Left ventricle myocardium inferior (tissue), 1 donor: ENCODE measurements around the gene DENND4A. TPM values are rescaled to one million over a fixed set of nuclear protein-coding genes. Genes with fewer than 3 reads are reported as not detected.

ENCODE experiments used
- DNase-seq: peaks from one replicate; pipeline ENCODE4 v3.0.0-alpha.2; 2020
- H3K27ac ChIP-seq: fragments of 200-600 bp; replicated peaks from 2 replicates; pipeline ENCODE4 v1.8.0; 2021
- H3K27me3 ChIP-seq: fragments of 200-600 bp; 2 replicates; pipeline ENCODE4 v1.8.0; 2021; ENCODE audit warnings: low read depth
- H3K36me3 ChIP-seq: fragments of 200-600 bp; 2 replicates; pipeline ENCODE4 v1.8.0; 2021
- H3K4me1 ChIP-seq: fragments of 200-600 bp; 2 replicates; pipeline ENCODE4 v1.8.0; 2021
- H3K4me3 ChIP-seq: fragments of 200-600 bp; 2 replicates; pipeline ENCODE4 v1.8.0; 2021; ENCODE audit warnings: mild to moderate bottlenecking, moderate library complexity
- H3K9me3 ChIP-seq: fragments of 200-600 bp; replicated peaks from 2 replicates; pipeline ENCODE4 v1.8.0; 2021
- CTCF ChIP-seq: fragments of 200-600 bp; IDR thresholded peaks from 2 replicates; pipeline ENCODE4 v1.8.0; 2021; ENCODE audit warnings: antibody characterized with exemption, mild to moderate bottlenecking, borderline replicate concordance
- intact Hi-C: fragments of 100-400 bp; cut with micrococcal nuclease; formaldehyde crosslinking; loops from one replicate; pipeline ENCODE4 v1.11.0; 2022
- total RNA-seq: library from RNA; stranded (reverse); fragmentation: NEBNext Ultra II Directional; extraction: Animal tissue kit (Norgen Biotek cat#: 25700); gene quantifications from one replicate; pipeline ENCODE4 v1.2.1, GENCODE V29; 2021
- donor health status: DM: no; HTN: yes; CAD: no; lungs with severe emphysema.

The DENND4A gene
- total RNA-seq, 1 donor from 2014 or later: 13.5 TPM

DNA sequence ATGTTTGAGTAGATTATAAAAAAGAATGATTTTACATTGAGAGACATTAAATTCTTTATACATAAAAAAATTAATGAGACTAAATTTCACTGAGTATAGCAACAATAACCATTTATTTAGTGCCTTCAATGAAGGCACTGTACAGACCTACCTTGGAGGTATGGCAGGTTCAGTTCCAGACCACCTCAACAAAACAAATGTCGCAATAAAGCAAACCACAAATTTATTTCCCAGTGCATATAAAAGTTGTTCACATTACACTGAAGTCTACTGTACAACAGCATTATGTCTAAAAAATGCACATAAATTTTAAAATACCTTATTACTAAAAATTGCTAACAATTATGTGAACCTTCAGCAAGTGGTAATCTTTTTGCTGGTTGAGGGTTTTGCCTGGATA lies 111.5 kb downstream of the DENND4A start:
- Histone ChIP-seq H3K27me3 (no peaks in the 10 kb centered on the region), H3K36me3 (peaks cover 5% of the 10 kb centered on the region), H3K27ac (no peak overlapping the region), H3K4me1 (no peaks in the 10 kb centered on the region), H3K9me3 (no peaks in the 10 kb centered on the region), H3K4me3 (no peak overlapping the region)
- intact Hi-C loops: no loop called here
- TF ChIP-seq CTCF: no peak
- no peak for DNase-seq

DNA sequence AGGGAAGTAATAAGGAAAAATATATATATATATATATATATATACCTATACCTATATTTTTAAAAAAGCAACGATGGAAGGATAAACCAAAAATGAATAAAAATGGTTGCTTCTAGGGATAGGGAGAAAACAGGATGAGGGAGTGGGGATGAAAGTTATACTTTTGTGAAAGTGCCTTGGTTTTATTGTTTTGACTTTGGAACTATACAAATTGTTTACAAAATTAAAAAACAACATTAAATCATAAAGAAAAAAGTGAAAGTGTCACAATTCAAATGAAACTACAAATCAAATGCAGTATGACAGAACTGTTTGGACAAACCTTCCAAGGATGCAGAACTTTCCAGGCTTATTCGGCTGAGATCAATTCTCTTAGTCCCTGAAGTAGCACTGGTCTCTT lies 116.0 kb downstream of the DENND4A start:
- no peaks in the 10 kb centered on the region for H3K4me1 ChIP-seq
- no peak for TF ChIP-seq CTCF
- no peak for DNase-seq
- peaks cover 39% of the 10 kb centered on the region for H3K36me3 ChIP-seq
- no peak overlapping the region for H3K27ac ChIP-seq
- no peaks in the 10 kb centered on the region for H3K27me3 ChIP-seq
- no peaks in the 10 kb centered on the region for H3K9me3 ChIP-seq
- H3K4me3 ChIP-seq: no peak overlapping the region
- intact Hi-C loops: no loop called here

GRCh38 chr15:65675551-65675950 lies 116.5 kb downstream of the DENND4A start:
- H3K27ac ChIP-seq: no peak overlapping the region
- peaks cover 45% of the 10 kb centered on the region for H3K36me3 ChIP-seq
- no peak for TF ChIP-seq CTCF
- no peaks in the 10 kb centered on the region for H3K27me3 ChIP-seq
- no peak for DNase-seq
- H3K4me3 ChIP-seq: no peak overlapping the region
- no peaks in the 10 kb centered on the region for H3K4me1 ChIP-seq
- intact Hi-C loops: no loop called here
- no peaks in the 10 kb centered on the region for H3K9me3 ChIP-seq

DNA sequence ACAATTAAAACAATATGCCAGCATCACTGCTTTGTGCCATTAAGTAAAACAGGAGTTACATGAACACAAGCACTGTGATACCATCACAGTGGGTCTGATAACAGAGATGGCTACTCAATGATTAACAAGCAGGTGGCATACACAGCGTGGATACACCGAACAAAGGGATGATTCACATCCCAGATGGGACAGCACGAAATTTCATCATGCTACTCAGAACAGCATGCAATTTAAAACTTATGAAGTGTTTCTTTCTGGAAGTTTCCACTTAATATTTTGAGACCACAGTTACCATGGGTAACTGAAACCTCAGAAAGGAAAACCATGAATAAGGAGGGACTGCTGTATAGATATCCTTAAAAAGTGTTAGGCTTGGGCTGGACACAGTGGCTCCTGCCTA lies 125.8 kb downstream of the DENND4A start:
- H3K27ac ChIP-seq: no peak overlapping the region
- no peak for TF ChIP-seq CTCF
- no peaks in the 10 kb centered on the region for H3K27me3 ChIP-seq
- no peak for DNase-seq
- H3K4me3 ChIP-seq: no peak overlapping the region
- peaks cover 95% of the 10 kb centered on the region for H3K36me3 ChIP-seq
- H3K4me1 ChIP-seq: no peaks in the 10 kb centered on the region
- intact Hi-C loops: no loop called here
- H3K9me3 ChIP-seq: no peaks in the 10 kb centered on the region

- no peak overlapping the region for H3K27ac ChIP-seq
- H3K36me3 ChIP-seq: peaks cover 89% of the 10 kb centered on the region
- no peak for DNase-seq
- no peaks in the 10 kb centered on the region for H3K4me1 ChIP-seq
- intact Hi-C loops: no loop called here
- no peaks in the 10 kb centered on the region for H3K9me3 ChIP-seq
- TF ChIP-seq CTCF: no peak
- H3K4me3 ChIP-seq: no peak overlapping the region
- H3K27me3 ChIP-seq: no peaks in the 10 kb centered on the region
Observed at GRCh38 chr15:65663521-65663920, 128.6 kb downstream of the DENND4A start.

- TF ChIP-seq CTCF: no peak
- Histone ChIP-seq H3K9me3 (no peaks in the 10 kb centered on the region), H3K36me3 (peaks cover 81% of the 10 kb centered on the region), H3K27ac (no peak overlapping the region), H3K4me1 (no peaks in the 10 kb centered on the region), H3K4me3 (no peak overlapping the region), H3K27me3 (no peaks in the 10 kb centered on the region)
- intact Hi-C loops: no loop called here
- no peak for DNase-seq
Observed at GRCh38 chr15:65660927-65661326, 131.2 kb downstream of the DENND4A start.
